Hepatocyte (in vitro differentiated cells): Measurements from ENCODE around the gene B3GALT2. TPM values are rescaled to one million over a fixed set of nuclear protein-coding genes. Genes with fewer than 3 reads are reported as not detected.

Source experiments
- DNase-seq: peaks from one replicate; pipeline ENCODE4 v3.0.0-alpha.2; 2016; ENCODE audit warnings: low spot score
- H2AFZ ChIP-seq: fragments of 200-600 bp; sonication (generic); 2 replicates; pipeline ENCODE4 v1.6.0; 2016; ENCODE audit warnings: antibody characterized with exemption, mild to moderate bottlenecking
- H3K27ac ChIP-seq: fragments of 200-600 bp; sonication (generic); 2 replicates; pipeline ENCODE4 v1.5.1; 2016; ENCODE audit warnings: mild to moderate bottlenecking
- H3K27me3 ChIP-seq: fragments of 200-600 bp; sonication (generic); 2 replicates; pipeline ENCODE4 v1.6.1; 2016
- H3K36me3 ChIP-seq: fragments of 200-600 bp; sonication (generic); replicated peaks from 2 replicates; pipeline ENCODE4 v1.5.1; 2016; ENCODE audit warnings: low read depth; ENCODE audit not compliant: insufficient read depth
- H3K4me1 ChIP-seq: fragments of 200-600 bp; sonication (generic); 2 replicates; pipeline ENCODE4 v1.5.1; 2016; ENCODE audit warnings: mild to moderate bottlenecking, moderate library complexity; ENCODE audit not compliant: insufficient read depth
- H3K4me2 ChIP-seq: fragments of 200-600 bp; sonication (generic); 2 replicates; pipeline ENCODE4 v1.6.0; 2016
- H3K4me3 ChIP-seq: fragments of 200-600 bp; sonication (generic); 2 replicates; pipeline ENCODE4 v1.5.1; 2016; ENCODE audit warnings: mild to moderate bottlenecking
- H3K79me2 ChIP-seq: fragments of 200-600 bp; sonication (generic); 2 replicates; pipeline ENCODE4 v1.6.0; 2017; ENCODE audit warnings: mild to moderate bottlenecking
- H3K9me2 ChIP-seq: fragments of 200-600 bp; sonication (generic); replicated peaks from 2 replicates; pipeline ENCODE4 v1.6.0; 2017; ENCODE audit warnings: mild to moderate bottlenecking; ENCODE audit not compliant: insufficient read depth
- H3K9me3 ChIP-seq: fragments of 200-600 bp; sonication (generic); 2 replicates; pipeline ENCODE4 v1.5.1; 2016; ENCODE audit warnings: low read depth, mild to moderate bottlenecking
- H4K20me1 ChIP-seq: fragments of 200-600 bp; sonication (generic); 2 replicates; pipeline ENCODE4 v1.6.0; 2016; ENCODE audit warnings: mild to moderate bottlenecking; ENCODE audit not compliant: insufficient read depth, poor library complexity, severe bottlenecking
- EZH2 ChIP-seq: fragments of 200-600 bp; sonication (generic); IDR thresholded peaks from 2 replicates; pipeline ENCODE4 v1.6.1; 2016; ENCODE audit warnings: antibody characterized with exemption, mild to moderate bottlenecking, borderline replicate concordance
- EZH2phosphoT487 ChIP-seq: fragments of 200-600 bp; sonication (generic); IDR thresholded peaks from one replicate; pipeline ENCODE4 v1.6.1; 2018; ENCODE audit warnings: antibody characterized with exemption, mild to moderate bottlenecking, low read depth, moderate library complexity; ENCODE audit not compliant: unreplicated experiment, severe bottlenecking
- WGBS: methylation state at CpG from one replicate; pipeline ENCODE4 v1.1.6; 2016; ENCODE audit warnings: low lambda C conversion rate; ENCODE audit errors: missing lambda C conversion rate; 5-methylcytosine and 5-hydroxymethylcytosine counted together
- microRNA counts: library from miRNA; unstranded; fragments of <30 nt; microRNA quantifications from one replicate; lab custom pipeline; 2017
- microRNA-seq: library from miRNA; unstranded; fragments of <30 nt; microRNA quantifications from one replicate; pipeline ENCODE4, GENCODE V29; 2017
- polyA plus RNA-seq: library from polyadenylated mRNA; unstranded; fragments of >200 nt; fragmentation: Nextera tagmentation; extraction: Ambion mirVana; gene quantifications from 2 replicates; pipeline ENCODE4 v1.2.1, GENCODE V29; 2016
- small RNA-seq: library from RNA; depleted of rRNA; stranded (forward); fragments of <200 nt; gene quantifications from one replicate; pipeline ENCODE3, GENCODE V24; 2014
- total RNA-seq: library from RNA; depleted of rRNA; stranded (reverse); fragments of >200 nt; gene quantifications from 2 replicates; pipeline ENCODE4 v1.2.3, GENCODE V29; 2014

Gene B3GALT2
- total and polyA plus RNA-seq, 2 experiments from 2014 or later: 1.4 to 9.7 TPM

DNA sequence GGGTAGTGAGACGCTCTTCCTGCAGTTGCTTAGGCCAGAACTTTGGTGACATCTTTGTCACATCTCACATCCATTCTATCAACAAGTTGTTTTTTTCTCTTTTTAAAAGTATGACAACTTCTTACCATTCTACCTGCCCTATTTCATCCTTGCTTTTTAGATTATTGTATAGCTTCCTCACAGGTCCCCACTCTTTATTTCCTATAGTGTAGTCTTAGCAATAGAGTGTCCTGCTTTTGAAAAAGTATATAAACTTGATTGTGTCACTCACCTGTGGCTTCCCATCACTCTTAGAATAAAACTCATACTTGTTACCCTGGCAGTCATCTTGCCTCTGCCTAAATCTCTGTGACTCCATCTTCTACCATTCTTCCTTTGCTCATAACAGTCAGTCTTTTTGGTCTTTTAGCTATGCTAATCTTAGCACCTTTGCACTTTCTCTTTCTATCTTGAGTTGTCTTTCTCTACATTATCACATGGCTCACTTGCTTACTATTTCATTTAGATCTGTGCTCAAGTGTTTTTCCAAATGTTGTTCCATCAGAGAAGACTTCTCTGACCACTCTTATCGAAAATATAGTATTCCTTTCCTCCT is 55.0 kb downstream of the B3GALT2 start:
- Histone ChIP-seq H3K9me3 (no peaks in the 10 kb centered on the region), H3K4me2 (no peak overlapping the region), H4K20me1 (peaks cover 17% of the 10 kb centered on the region), H3K9me2 (no peaks in the 10 kb centered on the region), H3K79me2 (peaks cover 74% of the 10 kb centered on the region), H3K36me3 (no peaks in the 10 kb centered on the region), H2AFZ (no peak overlapping the region), H3K4me1 (no peaks in the 10 kb centered on the region), H3K27me3 (no peaks in the 10 kb centered on the region), H3K4me3 (no peak overlapping the region), H3K27ac (no peak overlapping the region)
- no peak for DNase-seq
- TF ChIP-seq EZH2phosphoT487: no peak
- TF ChIP-seq EZH2: no peak
- 94% methylated on average over 2 of the region's 2 CpGs for WGBS

MicroRNA genes within 50 kb of the gene (microRNA counts, 767-probe panel; counts per million panel counts)
- microRNA hsa-miR-1278 (lab: Ali Mortazavi, UCI): not detected

Small RNA genes lying within 50 kb of the gene (microRNA-seq; reads per million reads assigned to microRNA genes)
- gene MIR1278: not detected

Small RNA genes lying within 50 kb of the gene (small RNA-seq; reads per million reads assigned to genes)
- not detected for gene MIR1278

Other genes starting within 250 kb of the B3GALT2 start
- 34.9 and 35.9 TPM in 2 replicates for gene UCHL5, start 127.3 kb downstream of the B3GALT2 start, total RNA-seq
- 30.8 and 36.6 TPM in 2 replicates for gene UCHL5, start 127.3 kb downstream of the B3GALT2 start, polyA plus RNA-seq
- 89.1 and 91.2 TPM in 2 replicates for gene RO60, start 127.0 kb downstream of the B3GALT2 start, total RNA-seq
- 89.2 and 91.0 TPM in 2 replicates for gene RO60, start 127.0 kb downstream of the B3GALT2 start, polyA plus RNA-seq
- 7.8 and 20.4 TPM in 2 replicates for gene GLRX2, start 81.2 kb downstream of the B3GALT2 start, total RNA-seq
- gene GLRX2, start 81.2 kb downstream of the B3GALT2 start, polyA plus RNA-seq: 41.0 and 44.5 TPM in 2 replicates
- 32.4 and 34.4 TPM in 2 replicates for gene CDC73, start 64.6 kb downstream of the B3GALT2 start, total RNA-seq
- gene CDC73, start 64.6 kb downstream of the B3GALT2 start, polyA plus RNA-seq: 29.5 and 33.9 TPM in 2 replicates